Thoracic aorta (tissue), 2 donors: ENCODE results near the gene KCND3. TPM values are rescaled to one million over a fixed set of nuclear protein-coding genes. Genes with fewer than 3 reads are reported as not detected.
A peak's percentile ranks its signal among the peaks of the same experiment; 100 is the strongest.

Experiments
- ATAC-seq: fragments of 150-250 bp; one replicate; pipeline ENCODE4 v1.8.0; 2017; ENCODE audit warnings: low read depth; ENCODE audit not compliant: insufficient number of reproducible peaks, low FRiP score
- DNase-seq: peaks from one replicate; pipeline ENCODE4 v3.0.0-alpha.2; 2020; ENCODE audit warnings: low spot score
- H3K27ac ChIP-seq, 2 donors: fragments of 200-600 bp; sonication (generic); 1 replicate in 1 of 2; 2 replicates in 1 of 2; pipeline ENCODE4 v1.5.1; 2016; ENCODE audit warnings: mild to moderate bottlenecking in 2 of 2, moderate library complexity in 2 of 2
- H3K27me3 ChIP-seq: fragments of 200-600 bp; sonication (generic); replicated peaks from 2 replicates; pipeline ENCODE4 v1.6.0; 2016; ENCODE audit warnings: mild to moderate bottlenecking; ENCODE audit not compliant: insufficient read depth
- H3K36me3 ChIP-seq: fragments of 200-600 bp; sonication (generic); one replicate; pipeline ENCODE4 v1.5.1; 2016
- H3K4me1 ChIP-seq, 2 donors: fragments of 200-600 bp; sonication (generic); 1 replicate in 1 of 2; 2 replicates in 1 of 2; pipeline versions ENCODE4 v1.5.1 to v1.6.0; 2016; ENCODE audit warnings: low read depth in 2 of 2, mild to moderate bottlenecking in 1 of 2; ENCODE audit not compliant: control insufficient read depth in 1 of 2
- H3K4me3 ChIP-seq: fragments of 200-600 bp; sonication (generic); 2 replicates; pipeline ENCODE4 v1.5.1; 2016; ENCODE audit warnings: mild to moderate bottlenecking
- H3K9me3 ChIP-seq: fragments of 200-600 bp; sonication (generic); 2 replicates; pipeline ENCODE4 v1.5.1; 2016
- CTCF ChIP-seq: fragments of 200-600 bp; sonication (generic); IDR thresholded peaks from one replicate; pipeline ENCODE4 v1.5.1; 2019; ENCODE audit warnings: antibody characterized with exemption
- total RNA-seq, 2 donors: library from RNA; depleted of rRNA; stranded (reverse); fragments of >200 nt; gene quantifications; one replicate each; pipeline versions ENCODE4 v1.1.0 to v1.2.3, GENCODE V29; 2016

Gene KCND3
- total RNA-seq, 2 donors from 2014 or later, result 12.3 to 16.6 TPM

- H3K4me3 ChIP-seq, result peak overlapping the region; percentile 48
- peaks cover 6 to 12% of the 10 kb centered on the region in 2 donors for H3K4me1 ChIP-seq
- H3K36me3 ChIP-seq, result no peaks in the 10 kb centered on the region
- TF ChIP-seq CTCF, result no peak
- no peak for ATAC-seq
- no peaks in the 10 kb centered on the region for H3K9me3 ChIP-seq
- DNase-seq, result no peak
- no peaks in the 10 kb centered on the region for H3K27me3 ChIP-seq
- no peak overlapping the region for H3K27ac ChIP-seq
These were observed 84.8 kb downstream of the KCND3 start for GRCh38 chr1:111904478-111905218.

DNA sequence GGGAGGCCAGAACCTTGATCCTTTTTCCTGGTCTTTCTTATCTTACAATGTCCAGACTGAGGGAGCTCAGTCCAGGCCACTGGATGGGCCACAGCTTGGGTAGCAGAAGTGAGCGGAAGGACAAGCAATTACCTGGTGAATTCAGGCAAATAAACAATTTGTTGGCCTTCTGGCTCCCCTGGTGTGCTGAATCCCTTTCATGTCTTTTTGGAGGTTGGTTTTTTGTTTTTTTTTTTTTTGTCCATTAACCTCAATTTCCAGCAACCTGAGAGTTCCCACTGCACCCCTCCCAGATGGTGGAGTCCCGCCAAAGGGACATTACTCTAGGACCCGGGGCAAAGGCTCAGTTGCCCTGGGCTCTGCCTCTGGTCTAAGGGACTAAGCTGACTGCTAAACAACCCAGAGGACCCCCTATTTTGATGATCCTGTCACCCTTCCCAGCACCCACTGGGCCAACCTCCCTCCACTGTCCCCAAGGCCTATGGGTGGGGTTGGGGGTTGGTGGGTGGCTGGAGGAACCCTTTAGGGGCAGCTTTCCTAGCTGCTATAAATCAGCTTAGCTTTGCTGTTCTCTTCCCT, 85.5 kb downstream of the KCND3 start:
- peaks cover 6 to 12% of the 10 kb centered on the region in 2 donors for H3K4me1 ChIP-seq
- H3K27me3 ChIP-seq, result no peaks in the 10 kb centered on the region
- H3K4me3 ChIP-seq, result no peak overlapping the region
- no peak for TF ChIP-seq CTCF
- no peaks in the 10 kb centered on the region for H3K9me3 ChIP-seq
- DNase-seq, result no peak
- no peaks in the 10 kb centered on the region for H3K36me3 ChIP-seq
- H3K27ac ChIP-seq, result no peak overlapping the region
- no peak for ATAC-seq

DNA sequence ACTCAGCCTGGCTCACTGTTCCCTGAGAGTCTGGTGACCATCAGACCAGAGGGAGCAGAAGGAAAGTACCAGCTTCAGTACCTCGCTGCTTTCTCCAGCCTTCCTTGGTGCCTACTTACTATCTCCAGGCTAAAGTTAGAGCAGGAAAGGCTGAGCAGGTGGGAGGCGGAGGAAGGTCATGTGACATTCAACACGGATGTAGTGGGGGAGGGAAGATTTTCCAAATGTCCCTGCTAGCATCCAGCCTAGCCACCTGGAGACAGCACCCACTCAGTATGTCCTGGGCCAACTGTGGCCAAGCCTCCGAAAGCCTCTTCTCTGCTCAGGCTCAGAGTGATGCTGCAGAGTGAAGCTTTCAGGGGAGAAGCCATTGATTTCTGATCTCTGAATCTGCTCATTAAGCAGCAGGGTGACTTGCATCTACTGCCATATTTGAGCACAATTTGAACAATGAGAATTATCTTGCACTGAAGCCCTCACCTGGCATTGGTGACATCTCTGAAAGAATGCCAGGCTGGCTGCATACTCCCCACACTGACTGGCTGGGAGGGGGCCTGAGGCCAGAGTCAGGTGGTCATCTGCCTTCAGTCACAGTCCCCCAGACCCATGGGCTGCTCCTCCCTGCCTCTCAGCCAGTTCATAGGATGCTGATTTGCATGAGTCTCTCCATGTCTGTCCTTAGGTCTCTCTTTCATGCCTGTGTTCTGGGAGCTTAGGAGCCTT, 86.2 kb downstream of the KCND3 start:
- no peak for DNase-seq
- H3K9me3 ChIP-seq, result no peaks in the 10 kb centered on the region
- no peak overlapping the region for H3K4me3 ChIP-seq
- peaks cover 6 to 12% of the 10 kb centered on the region in 2 donors for H3K4me1 ChIP-seq
- no peak for ATAC-seq
- H3K27me3 ChIP-seq, result no peaks in the 10 kb centered on the region
- no peaks in the 10 kb centered on the region for H3K36me3 ChIP-seq
- no peak for TF ChIP-seq CTCF
- no peak overlapping the region for H3K27ac ChIP-seq

- TF ChIP-seq CTCF, result no peak
These were observed 94.0 kb downstream of the KCND3 start for GRCh38 chr1:111895469-111895868.

DNA sequence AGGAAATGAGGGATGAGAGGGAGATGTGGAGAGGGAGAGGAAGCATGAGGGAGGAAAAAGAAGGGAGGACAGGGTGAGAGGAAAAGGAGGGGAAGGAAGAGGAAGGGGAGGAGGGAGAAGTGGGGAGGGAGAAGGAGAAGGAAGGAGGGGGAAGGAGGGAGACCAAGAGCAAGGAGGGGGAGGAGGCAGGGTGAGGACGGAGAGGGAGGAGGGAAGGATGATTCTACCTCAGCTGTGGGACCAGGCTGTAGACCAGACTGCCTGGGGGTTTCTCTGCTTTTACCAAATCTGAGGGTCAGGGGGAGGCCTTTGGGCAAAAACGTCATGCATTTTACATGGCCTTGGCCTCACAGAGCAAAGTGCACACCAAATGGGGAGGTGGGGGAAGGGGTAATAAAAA, 94.5 kb downstream of the KCND3 start:
- no peak for ATAC-seq
- H3K9me3 ChIP-seq, result no peaks in the 10 kb centered on the region
- no peak overlapping the region for H3K4me3 ChIP-seq

More at GRCh38 chr1:111895469-111895868, 94.0 kb downstream of the KCND3 start:
- DNase-seq (no peak), ATAC-seq (no peak)
- H3K4me1 ChIP-seq, result no peaks in the 10 kb centered on the region
- no peak overlapping the region for H3K27ac ChIP-seq
- no peaks in the 10 kb centered on the region for H3K27me3 ChIP-seq
- no peaks in the 10 kb centered on the region for H3K36me3 ChIP-seq
- H3K4me3 ChIP-seq, result no peak overlapping the region
- H3K9me3 ChIP-seq, result no peaks in the 10 kb centered on the region

More for the DNA sequence above, 94.5 kb downstream of the KCND3 start:
- no peaks in the 10 kb centered on the region for H3K27me3 ChIP-seq
- no peaks in the 10 kb centered on the region for H3K4me1 ChIP-seq
- no peak overlapping the region for H3K27ac ChIP-seq
- no peak for TF ChIP-seq CTCF
- no peak for DNase-seq
- H3K36me3 ChIP-seq, result no peaks in the 10 kb centered on the region
